CD1c-positive myeloid dendritic cell (primary cell): ENCODE data around the gene SLC22A23.

Source experiments
- DNase-seq: peaks from one replicate; pipeline ENCODE4 v3.0.0-alpha.2; 2016; ENCODE audit errors: extremely low spot score

SLC22A23 gene

GRCh38 chr6:3456898-3457709 lies at the start of gene SLC22A23:
SLC22A23 (minus strand) TSS chr6:3457050; CDS start chr6:3456559, 491 bp downstream.
- DNase-seq = peak; percentile 48

- DNase-seq = peak; percentile 2
Observed at GRCh38 chr6:3506200-3506599, 49.4 kb upstream of the SLC22A23 start.

GRCh38 chr6:3504938-3505805 lies 48.3 kb upstream of the SLC22A23 start:
- DNase-seq = no peak

- DNase-seq = no peak
Observed at GRCh38 chr6:3504354-3504753, 47.5 kb upstream of the SLC22A23 start.

- DNase-seq = no peak
Observed at GRCh38 chr6:3501826-3502500, 45.1 kb upstream of the SLC22A23 start.

- DNase-seq = no peak
Observed at GRCh38 chr6:3500262-3501014, 43.6 kb upstream of the SLC22A23 start.

GRCh38 chr6:3499603-3500002 lies 42.8 kb upstream of the SLC22A23 start:
- DNase-seq = no peak

GRCh38 chr6:3496395-3496794 lies 39.5 kb upstream of the SLC22A23 start:
- no peak for DNase-seq

- DNase-seq = no peak
Observed at GRCh38 chr6:3494391-3495100, 37.7 kb upstream of the SLC22A23 start.

- DNase-seq = no peak
Observed at GRCh38 chr6:3490625-3490980, 33.8 kb upstream of the SLC22A23 start.

GRCh38 chr6:3489961-3490624 lies 33.2 kb upstream of the SLC22A23 start:
- no peak for DNase-seq

GRCh38 chr6:3489027-3489757 lies 32.3 kb upstream of the SLC22A23 start:
- no peak for DNase-seq

GRCh38 chr6:3484946-3485345 lies 28.1 kb upstream of the SLC22A23 start:
- no peak for DNase-seq

- no peak for DNase-seq
Observed at GRCh38 chr6:3484192-3484591, 27.3 kb upstream of the SLC22A23 start.

GRCh38 chr6:3483675-3484074 lies 26.8 kb upstream of the SLC22A23 start:
- DNase-seq = no peak

GRCh38 chr6:3482869-3483268 lies 26.0 kb upstream of the SLC22A23 start:
- no peak for DNase-seq

GRCh38 chr6:3481640-3482039 lies 24.8 kb upstream of the SLC22A23 start:
- DNase-seq = no peak

GRCh38 chr6:3480009-3480408 lies 23.2 kb upstream of the SLC22A23 start:
- no peak for DNase-seq

GRCh38 chr6:3473773-3474172 lies 16.9 kb upstream of the SLC22A23 start:
- no peak for DNase-seq

- no peak for DNase-seq
Observed at GRCh38 chr6:3471711-3472110, 14.9 kb upstream of the SLC22A23 start.
